ENCODE data around the gene GALNT8.

GALNT8 gene

GRCh38 chr12:4816744-4817525 lies 96.7 kb downstream of the GALNT8 start:
- Histone ChIP-seq H3K36me3 (replicated peaks in 1 of 2; ENCODE audit: control insufficient read depth in 2 of 2, insufficient read depth in 2 of 2, low read length in 2 of 2) (no peaks in the 10 kb centered on the region), H3K23ac (ENCODE audit: low read depth, low read length, poor library complexity) (no peak overlapping the region), H2AFZ (ENCODE audit: low read length) (no peak overlapping the region), H3K14ac (ENCODE audit: low read length) (no peak overlapping the region), H4K8ac (ENCODE audit: low read depth, low read length) (no peak overlapping the region), H2BK12ac (ENCODE audit: low read length) (no peak overlapping the region), H3K9me3 (replicated peaks in 1 of 2; ENCODE audit: control insufficient read depth in 2 of 2, insufficient read depth in 1 of 2, low read depth in 1 of 2, low read length in 2 of 2) (no peaks in the 10 kb centered on the region), H2BK5ac (ENCODE audit: low read length) (no peak overlapping the region), H3K9ac (ENCODE audit: low read depth, low read length, poor library complexity) (no peak overlapping the region), H3K79me1 (ENCODE audit: low read depth, low read length) (no peaks in the 10 kb centered on the region), H3K4me1 (ENCODE audit: control insufficient read depth in 2 of 2, insufficient read depth in 1 of 2, low read depth in 1 of 2, low read length in 2 of 2) (peaks cover 14 to 24% of the 10 kb centered on the region in 2 donors), H3K4me3 (ENCODE audit: low read length in 2 of 2) (no peak overlapping the region), H3K18ac (ENCODE audit: low read length) (no peak overlapping the region), H3K27me3 (ENCODE audit: control insufficient read depth in 3 of 3, insufficient read depth in 3 of 3, low read depth in 1 of 3, low read length in 3 of 3) (no peaks in the 10 kb centered on the region), H2BK15ac (ENCODE audit: low read length) (no peak overlapping the region), H2BK120ac (ENCODE audit: low read depth, low read length) (no peak overlapping the region), H3K4me2 (ENCODE audit: insufficient read depth, low read length, poor library complexity, severe bottlenecking) (no peak overlapping the region), H3K27ac (replicated peaks; ENCODE audit: low read length) (no peak overlapping the region), H3K4ac (ENCODE audit: low read length) (no peak overlapping the region), H2AK5ac (ENCODE audit: low read depth, low read length) (no peak overlapping the region), H4K91ac (ENCODE audit: low read depth, low read length, poor library complexity) (no peak overlapping the region)
- WGBS, 2 donors (ENCODE audit: extremely low coverage in 2 of 2, insufficient read length in 2 of 2, insufficient replicate concordance in 1 of 2) = no CpG with 5 or more reads among the region's 8 CpGs
- DNase-seq (ENCODE audit: low spot score) = no peak

GRCh38 chr12:4817880-4818279 lies 97.7 kb downstream of the GALNT8 start:
- H4K91ac ChIP-seq (ENCODE audit: low read depth, low read length, poor library complexity) = no peak overlapping the region
- no peak overlapping the region for H2BK5ac ChIP-seq (ENCODE audit: low read length)
- H2BK120ac ChIP-seq (ENCODE audit: low read depth, low read length) = no peak overlapping the region
- no peak overlapping the region for H3K14ac ChIP-seq (ENCODE audit: low read length)
- H2BK12ac ChIP-seq (ENCODE audit: low read length) = no peak overlapping the region
- H3K27me3 ChIP-seq (ENCODE audit: control insufficient read depth in 3 of 3, insufficient read depth in 3 of 3, low read depth in 1 of 3, low read length in 3 of 3) = no peaks in the 10 kb centered on the region
- H2AFZ ChIP-seq (ENCODE audit: low read length) = peak overlapping the region; percentile 36
- H3K18ac ChIP-seq (ENCODE audit: low read length) = no peak overlapping the region
- no peak overlapping the region for H3K27ac ChIP-seq (replicated peaks; ENCODE audit: low read length)
- H4K8ac ChIP-seq (ENCODE audit: low read depth, low read length) = no peak overlapping the region
- H3K4me2 ChIP-seq (ENCODE audit: insufficient read depth, low read length, poor library complexity, severe bottlenecking) = no peak overlapping the region
- H3K9me3 ChIP-seq (replicated peaks in 1 of 2; ENCODE audit: control insufficient read depth in 2 of 2, insufficient read depth in 1 of 2, low read depth in 1 of 2, low read length in 2 of 2) = no peaks in the 10 kb centered on the region
- no peak overlapping the region for H3K9ac ChIP-seq (ENCODE audit: low read depth, low read length, poor library complexity)
- WGBS, 2 donors (ENCODE audit: extremely low coverage in 2 of 2, insufficient read length in 2 of 2, insufficient replicate concordance in 1 of 2) = no CpG with 5 or more reads among the region's 8 CpGs
- H3K4me3 ChIP-seq (ENCODE audit: low read length in 2 of 2) = no peak overlapping the region
- no peaks in the 10 kb centered on the region for H3K79me1 ChIP-seq (ENCODE audit: low read depth, low read length)
- no peak overlapping the region for H2BK15ac ChIP-seq (ENCODE audit: low read length)
- H2AK5ac ChIP-seq (ENCODE audit: low read depth, low read length) = no peak overlapping the region
- H3K4me1 ChIP-seq (ENCODE audit: control insufficient read depth in 2 of 2, insufficient read depth in 1 of 2, low read depth in 1 of 2, low read length in 2 of 2) = peaks cover 14 to 24% of the 10 kb centered on the region in 2 donors
- H3K23ac ChIP-seq (ENCODE audit: low read depth, low read length, poor library complexity) = no peak overlapping the region
- no peak overlapping the region for H3K4ac ChIP-seq (ENCODE audit: low read length)
- no peaks in the 10 kb centered on the region for H3K36me3 ChIP-seq (replicated peaks in 1 of 2; ENCODE audit: control insufficient read depth in 2 of 2, insufficient read depth in 2 of 2, low read length in 2 of 2)
- no peak for DNase-seq (ENCODE audit: low spot score)

- H3K4me1 ChIP-seq (ENCODE audit: control insufficient read depth in 2 of 2, insufficient read depth in 1 of 2, low read depth in 1 of 2, low read length in 2 of 2) = peaks cover 11 to 15% of the 10 kb centered on the region in 2 donors
- no peak overlapping the region for H2BK12ac ChIP-seq (ENCODE audit: low read length)
- H3K27ac ChIP-seq (replicated peaks; ENCODE audit: low read length) = no peak overlapping the region
- no peak overlapping the region for H2BK5ac ChIP-seq (ENCODE audit: low read length)
- H3K14ac ChIP-seq (ENCODE audit: low read length) = no peak overlapping the region
- no peak for DNase-seq (ENCODE audit: low spot score)
- H2BK120ac ChIP-seq (ENCODE audit: low read depth, low read length) = no peak overlapping the region
- H3K23ac ChIP-seq (ENCODE audit: low read depth, low read length, poor library complexity) = no peak overlapping the region
- H3K27me3 ChIP-seq (ENCODE audit: control insufficient read depth in 3 of 3, insufficient read depth in 3 of 3, low read depth in 1 of 3, low read length in 3 of 3) = no peaks in the 10 kb centered on the region
- H3K18ac ChIP-seq (ENCODE audit: low read length) = no peak overlapping the region
- H4K91ac ChIP-seq (ENCODE audit: low read depth, low read length, poor library complexity) = no peak overlapping the region
- H2BK15ac ChIP-seq (ENCODE audit: low read length) = no peak overlapping the region
- H3K79me1 ChIP-seq (ENCODE audit: low read depth, low read length) = no peaks in the 10 kb centered on the region
- H2AFZ ChIP-seq (ENCODE audit: low read length) = no peak overlapping the region
- WGBS, 2 donors (ENCODE audit: extremely low coverage in 2 of 2, insufficient read length in 2 of 2, insufficient replicate concordance in 1 of 2) = no CpG with 5 or more reads among the region's 7 CpGs
- no peaks in the 10 kb centered on the region for H3K36me3 ChIP-seq (replicated peaks in 1 of 2; ENCODE audit: control insufficient read depth in 2 of 2, insufficient read depth in 2 of 2, low read length in 2 of 2)
- H3K4ac ChIP-seq (ENCODE audit: low read length) = no peak overlapping the region
- no peak overlapping the region for H2AK5ac ChIP-seq (ENCODE audit: low read depth, low read length)
- H3K9ac ChIP-seq (ENCODE audit: low read depth, low read length, poor library complexity) = peak overlapping the region; percentile 37
- H3K4me3 ChIP-seq (ENCODE audit: low read length in 2 of 2) = no peak overlapping the region
- no peak overlapping the region for H3K4me2 ChIP-seq (ENCODE audit: insufficient read depth, low read length, poor library complexity, severe bottlenecking)
- H3K9me3 ChIP-seq (replicated peaks in 1 of 2; ENCODE audit: control insufficient read depth in 2 of 2, insufficient read depth in 1 of 2, low read depth in 1 of 2, low read length in 2 of 2) = no peaks in the 10 kb centered on the region
- H4K8ac ChIP-seq (ENCODE audit: low read depth, low read length) = no peak overlapping the region
These were observed 99.5 kb downstream of the GALNT8 start for GRCh38 chr12:4819654-4820053.

- H3K4me1 ChIP-seq (ENCODE audit: control insufficient read depth in 2 of 2, insufficient read depth in 1 of 2, low read depth in 1 of 2, low read length in 2 of 2) = peaks cover 11 to 15% of the 10 kb centered on the region in 2 donors
- H2BK5ac ChIP-seq (ENCODE audit: low read length) = no peak overlapping the region
- no peak overlapping the region for H3K4me3 ChIP-seq (ENCODE audit: low read length in 2 of 2)
- no peaks in the 10 kb centered on the region for H3K9me3 ChIP-seq (replicated peaks in 1 of 2; ENCODE audit: control insufficient read depth in 2 of 2, insufficient read depth in 1 of 2, low read depth in 1 of 2, low read length in 2 of 2)
- no peaks in the 10 kb centered on the region for H3K27me3 ChIP-seq (ENCODE audit: control insufficient read depth in 3 of 3, insufficient read depth in 3 of 3, low read depth in 1 of 3, low read length in 3 of 3)
- no CpG with 5 or more reads among the region's 9 CpGs for WGBS, 2 donors (ENCODE audit: extremely low coverage in 2 of 2, insufficient read length in 2 of 2, insufficient replicate concordance in 1 of 2)
- H3K4ac ChIP-seq (ENCODE audit: low read length) = no peak overlapping the region
- no peak overlapping the region for H3K9ac ChIP-seq (ENCODE audit: low read depth, low read length, poor library complexity)
- H4K8ac ChIP-seq (ENCODE audit: low read depth, low read length) = no peak overlapping the region
- H3K27ac ChIP-seq (replicated peaks; ENCODE audit: low read length) = no peak overlapping the region
- H3K79me1 ChIP-seq (ENCODE audit: low read depth, low read length) = no peaks in the 10 kb centered on the region
- no peak overlapping the region for H3K18ac ChIP-seq (ENCODE audit: low read length)
- no peaks in the 10 kb centered on the region for H3K36me3 ChIP-seq (replicated peaks in 1 of 2; ENCODE audit: control insufficient read depth in 2 of 2, insufficient read depth in 2 of 2, low read length in 2 of 2)
- no peak overlapping the region for H4K91ac ChIP-seq (ENCODE audit: low read depth, low read length, poor library complexity)
- H3K23ac ChIP-seq (ENCODE audit: low read depth, low read length, poor library complexity) = no peak overlapping the region
- H2AFZ ChIP-seq (ENCODE audit: low read length) = no peak overlapping the region
- no peak overlapping the region for H2BK12ac ChIP-seq (ENCODE audit: low read length)
- H2AK5ac ChIP-seq (ENCODE audit: low read depth, low read length) = no peak overlapping the region
- H2BK120ac ChIP-seq (ENCODE audit: low read depth, low read length) = no peak overlapping the region
- no peak overlapping the region for H3K4me2 ChIP-seq (ENCODE audit: insufficient read depth, low read length, poor library complexity, severe bottlenecking)
- H3K14ac ChIP-seq (ENCODE audit: low read length) = no peak overlapping the region
- DNase-seq (ENCODE audit: low spot score) = no peak
- H2BK15ac ChIP-seq (ENCODE audit: low read length) = no peak overlapping the region
These were observed 100.8 kb downstream of the GALNT8 start for GRCh38 chr12:4820971-4821370.

Data from neuronal stem cell (in vitro differentiated cells).